ENCODE results near the gene IFNA7. TPM values are rescaled to one million over a fixed set of nuclear protein-coding genes. Genes with fewer than 3 reads are reported as not detected.

Gene IFNA7
- total RNA-seq, 4 donors from 2014 or later = not detected

- 34 to 37% methylated on average over 3 of the region's 3 CpGs for WGBS, 2 donors
- Histone ChIP-seq H3K9me3 (no peaks in the 10 kb centered on the region), H3K27me3 (no peaks in the 10 kb centered on the region), H3K27ac (no peak overlapping the region), H3K4me1 (no peaks in the 10 kb centered on the region), H3K4me3 (replicated peaks in 1 of 3) (no peak overlapping the region), H3K36me3 (no peaks in the 10 kb centered on the region)
- no peak for TF ChIP-seq POLR2A (IDR thresholded peaks at IDR 0.05)
- TF ChIP-seq CTCF (IDR thresholded peaks at IDR 0.05) = peak in 1 of 6 experiments; percentile 22
- intact Hi-C loops (cut with DNase I) = no loop called here
- DNase-seq = peak; percentile 14 to 30
These were observed 47.9 kb downstream of the IFNA7 start for GRCh38 chr9:21154018-21154608.

DNA sequence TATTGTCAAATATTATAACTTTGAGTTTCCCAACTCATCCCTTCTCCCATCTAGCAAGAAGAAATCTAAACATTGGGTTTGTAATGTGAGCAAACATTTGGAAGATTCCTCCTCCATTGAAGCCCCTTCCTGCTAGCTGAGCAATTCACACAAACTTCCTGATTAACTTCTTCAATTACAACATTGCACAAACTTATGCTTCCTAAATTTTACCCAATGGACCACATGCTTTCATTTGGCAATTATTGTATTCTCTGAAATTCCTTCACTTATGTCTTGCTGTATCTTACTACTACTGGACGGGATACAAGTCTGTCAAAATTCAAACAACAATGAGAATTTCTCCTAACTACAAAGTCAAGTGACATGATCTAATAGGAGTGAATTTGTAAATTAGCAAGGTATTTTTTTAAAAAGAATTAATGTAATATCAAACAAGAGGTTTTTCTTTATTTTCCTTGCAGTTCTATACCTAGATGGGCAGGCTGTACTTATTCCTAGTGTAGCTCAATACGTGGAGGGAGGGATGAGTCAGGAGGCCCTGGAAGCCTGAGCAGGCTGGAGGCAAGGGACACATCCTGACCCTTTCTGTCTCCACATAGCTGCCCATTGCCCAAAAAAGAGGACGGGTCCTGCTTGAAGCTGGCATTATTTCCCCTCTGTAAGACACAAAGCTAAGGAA, 48.5 kb downstream of the IFNA7 start:
- Histone ChIP-seq H3K4me1 (no peaks in the 10 kb centered on the region), H3K9me3 (no peaks in the 10 kb centered on the region), H3K27me3 (no peaks in the 10 kb centered on the region), H3K27ac (no peak overlapping the region), H3K4me3 (replicated peaks in 1 of 3) (no peak overlapping the region), H3K36me3 (no peaks in the 10 kb centered on the region)
- DNase-seq = no peak
- 48 to 49% methylated on average over 3 of the region's 3 CpGs for WGBS, 2 donors
- intact Hi-C loops (cut with DNase I) = no loop called here
- TF ChIP-seq CTCF (IDR thresholded peaks at IDR 0.05) (no peak), POLR2A (IDR thresholded peaks at IDR 0.05) (no peak)

Small RNA genes lying within 50 kb of the gene (small RNA-seq; reads per million reads assigned to genes)
- not detected for gene RF00019

Other genes starting within 250 kb of the IFNA7 start
- 1 to 10 TPM; 1.8 to 4.8 (median 3.3) TPM for gene HACD4, start 170.6 kb downstream of the IFNA7 start, total RNA-seq
- gene IFNB1, start 124.3 kb downstream of the IFNA7 start, total RNA-seq = not detected
- not detected for gene IFNW1, start 60.4 kb downstream of the IFNA7 start, total RNA-seq
- gene IFNA21, start 35.5 kb downstream of the IFNA7 start, total RNA-seq = not detected
- not detected for gene IFNA4, start 14.6 kb downstream of the IFNA7 start, total RNA-seq
- gene IFNA10, start 4.9 kb upstream of the IFNA7 start, total RNA-seq = not detected
- not detected for gene IFNA16, start 15.1 kb upstream of the IFNA7 start, total RNA-seq
- gene IFNA17, start 26.0 kb upstream of the IFNA7 start, total RNA-seq = not detected
- not detected for gene IFNA14, start 37.8 kb upstream of the IFNA7 start, total RNA-seq
- gene IFNA5, start 103.1 kb upstream of the IFNA7 start, total RNA-seq = not detected
- gene KLHL9, start 133.2 kb upstream of the IFNA7 start, total RNA-seq = 10 to 100 TPM; 28.4 to 31.0 (median 30.9) TPM
- gene IFNA6, start 148.7 kb upstream of the IFNA7 start, total RNA-seq = not detected
- not detected for gene IFNA13, start 165.9 kb upstream of the IFNA7 start, total RNA-seq
- gene IFNA2, start 183.2 kb upstream of the IFNA7 start, total RNA-seq = not detected
- gene IFNA8, start 206.9 kb upstream of the IFNA7 start, total RNA-seq = not detected
- gene IFNA1, start 238.2 kb upstream of the IFNA7 start, total RNA-seq = not detected